ENCODE measurements around the gene UMODL1. TPM values are rescaled to one million over a fixed set of nuclear protein-coding genes. Genes with fewer than 3 reads are reported as not detected.
A peak's percentile ranks its signal among the peaks of the same experiment; 100 is the strongest.

Gene UMODL1
- total RNA-seq, 1 donor from 2014 or later = not detected

DNA sequence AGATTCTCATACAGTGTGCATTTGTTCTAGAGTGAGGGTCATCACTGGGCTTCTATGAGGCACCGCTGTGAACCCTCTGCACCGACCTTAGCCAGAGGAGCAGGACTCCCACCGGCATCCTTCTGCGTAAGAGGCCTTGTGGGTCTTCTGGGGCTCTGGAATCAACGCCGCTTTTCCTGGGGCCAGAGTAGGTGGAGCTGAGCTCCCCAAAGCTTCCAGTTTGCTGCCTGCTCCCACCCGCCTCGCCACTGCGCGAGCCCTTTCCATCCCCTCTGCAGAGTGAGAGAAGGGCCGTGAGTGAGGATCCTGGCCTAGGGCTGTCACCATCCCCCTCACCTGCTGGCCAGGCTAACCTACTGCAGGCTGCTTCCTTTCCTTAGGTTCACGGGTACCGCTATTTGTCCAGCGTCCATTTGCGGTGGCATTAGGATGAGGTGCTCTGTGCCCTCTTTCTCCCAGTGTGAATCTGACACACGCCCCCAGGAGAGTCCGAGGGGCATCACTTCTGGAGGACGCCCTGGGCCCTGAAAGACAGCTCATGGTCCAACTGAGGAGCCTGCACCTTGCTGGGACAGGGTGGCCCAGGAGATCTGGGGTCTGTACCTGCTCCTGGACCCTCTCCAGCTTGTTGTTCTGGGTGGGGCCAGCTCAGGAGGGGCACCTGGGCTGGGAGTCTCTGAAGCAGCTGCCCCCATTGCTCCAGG, 36.2 kb downstream of the UMODL1 start:
- H3K4me3 ChIP-seq (ENCODE audit: low read depth, low read length) = no peak overlapping the region
- H3K27me3 ChIP-seq (ENCODE audit: control insufficient read depth, insufficient read depth, low read length) = peaks cover 26% of the 10 kb centered on the region
- TF ChIP-seq, protein P1, sequence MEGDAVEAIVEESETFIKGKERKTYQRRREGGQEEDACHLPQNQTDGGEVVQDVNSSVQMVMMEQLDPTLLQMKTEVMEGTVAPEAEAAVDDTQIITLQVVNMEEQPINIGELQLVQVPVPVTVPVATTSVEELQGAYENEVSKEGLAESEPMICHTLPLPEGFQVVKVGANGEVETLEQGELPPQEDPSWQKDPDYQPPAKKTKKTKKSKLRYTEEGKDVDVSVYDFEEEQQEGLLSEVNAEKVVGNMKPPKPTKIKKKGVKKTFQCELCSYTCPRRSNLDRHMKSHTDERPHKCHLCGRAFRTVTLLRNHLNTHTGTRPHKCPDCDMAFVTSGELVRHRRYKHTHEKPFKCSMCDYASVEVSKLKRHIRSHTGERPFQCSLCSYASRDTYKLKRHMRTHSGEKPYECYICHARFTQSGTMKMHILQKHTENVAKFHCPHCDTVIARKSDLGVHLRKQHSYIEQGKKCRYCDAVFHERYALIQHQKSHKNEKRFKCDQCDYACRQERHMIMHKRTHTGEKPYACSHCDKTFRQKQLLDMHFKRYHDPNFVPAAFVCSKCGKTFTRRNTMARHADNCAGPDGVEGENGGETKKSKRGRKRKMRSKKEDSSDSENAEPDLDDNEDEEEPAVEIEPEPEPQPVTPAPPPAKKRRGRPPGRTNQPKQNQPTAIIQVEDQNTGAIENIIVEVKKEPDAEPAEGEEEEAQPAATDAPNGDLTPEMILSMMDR (IDR thresholded peaks at IDR 0.05; ENCODE audit: insufficient read depth, low read length, poor library complexity, severe bottlenecking) = no peak
- no peaks in the 10 kb centered on the region for H3K36me3 ChIP-seq (ENCODE audit: control insufficient read depth, insufficient read depth, low read length)
- no peak for DNase-seq (ENCODE audit: low read depth)

DNA sequence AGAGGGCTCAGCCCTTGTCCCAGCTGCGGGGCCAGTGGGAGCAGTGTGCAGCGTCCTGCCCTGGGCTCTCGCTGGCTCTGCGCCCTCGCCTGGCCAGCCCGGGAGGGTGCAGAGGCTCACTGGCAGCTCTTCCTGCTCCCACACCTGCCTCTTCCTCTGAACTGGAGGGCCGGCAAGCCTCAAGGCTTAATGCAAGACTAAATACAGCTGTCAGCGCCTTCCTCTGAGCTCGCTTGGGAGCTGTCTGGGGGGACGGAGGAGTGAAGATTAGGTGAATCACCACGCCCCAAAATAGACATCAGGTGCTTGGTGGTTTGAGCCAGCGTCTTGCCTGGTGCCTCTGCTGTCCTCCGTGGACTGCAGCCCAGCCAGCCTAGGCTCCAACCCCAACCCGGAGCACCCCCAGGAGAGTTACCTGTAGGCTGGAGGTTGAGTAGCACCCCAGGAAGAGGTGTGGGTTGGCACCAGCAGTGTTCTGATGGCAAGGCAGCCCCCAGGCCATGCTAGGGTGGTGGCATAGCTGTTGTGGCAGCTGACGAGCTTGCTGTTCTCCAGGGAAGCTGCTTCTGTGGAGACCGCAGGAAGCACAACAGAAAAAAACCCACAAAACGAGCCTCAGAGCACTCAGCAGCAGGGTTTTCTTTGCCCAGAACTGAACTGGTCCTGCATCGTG, 36.9 kb downstream of the UMODL1 start:
- H3K27me3 ChIP-seq (ENCODE audit: control insufficient read depth, insufficient read depth, low read length) = peaks cover 27% of the 10 kb centered on the region
- no peak for DNase-seq (ENCODE audit: low read depth)
- TF ChIP-seq, protein P1 (IDR thresholded peaks at IDR 0.05; ENCODE audit: insufficient read depth, low read length, poor library complexity, severe bottlenecking) = peak; percentile 95
- no peaks in the 10 kb centered on the region for H3K36me3 ChIP-seq (ENCODE audit: control insufficient read depth, insufficient read depth, low read length)
- H3K4me3 ChIP-seq (ENCODE audit: low read depth, low read length) = no peak overlapping the region

DNA sequence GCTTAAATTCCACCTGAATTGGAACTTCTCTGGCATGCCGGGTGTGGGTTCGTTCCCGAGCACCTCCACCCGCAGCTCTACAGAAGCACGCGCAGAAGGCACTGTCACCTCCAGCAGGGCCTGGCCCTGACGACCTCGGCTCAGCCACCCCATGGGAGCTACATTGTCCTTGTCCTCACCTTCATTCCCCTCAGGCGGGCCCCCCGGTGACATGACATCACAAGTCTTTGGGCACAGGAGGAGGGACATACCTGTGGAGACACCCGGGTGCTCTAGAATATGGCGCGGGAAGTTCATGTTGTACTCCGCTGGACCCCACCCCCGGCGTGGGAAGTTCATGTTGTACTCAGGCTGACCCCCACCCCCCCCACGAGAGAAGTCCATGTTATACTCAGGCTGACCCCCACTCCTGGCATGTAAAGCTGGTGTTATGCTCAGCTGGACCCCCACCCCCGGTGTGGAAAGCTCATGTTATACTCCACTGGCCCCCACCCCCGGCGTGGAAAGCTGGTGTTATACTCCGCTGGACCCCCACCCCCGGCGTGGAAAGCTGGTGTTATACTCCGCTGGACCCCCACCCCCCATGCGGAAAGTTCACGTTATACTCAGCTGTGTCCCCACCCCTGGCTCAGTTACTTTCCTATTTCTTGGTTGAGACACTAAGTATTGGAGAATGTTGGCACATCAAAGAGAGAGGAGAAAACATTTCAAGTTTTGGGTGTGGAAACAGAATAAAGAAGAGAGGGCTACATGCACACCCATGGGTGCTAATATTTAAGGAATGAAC, 37.6 kb downstream of the UMODL1 start:
- H3K4me3 ChIP-seq (ENCODE audit: low read depth, low read length) = no peak overlapping the region
- H3K36me3 ChIP-seq (ENCODE audit: control insufficient read depth, insufficient read depth, low read length) = no peaks in the 10 kb centered on the region
- H3K27me3 ChIP-seq (ENCODE audit: control insufficient read depth, insufficient read depth, low read length) = peaks cover 31% of the 10 kb centered on the region
- DNase-seq (ENCODE audit: low read depth) = no peak
- TF ChIP-seq, protein P1 (IDR thresholded peaks at IDR 0.05; ENCODE audit: insufficient read depth, low read length, poor library complexity, severe bottlenecking) = no peak

DNA sequence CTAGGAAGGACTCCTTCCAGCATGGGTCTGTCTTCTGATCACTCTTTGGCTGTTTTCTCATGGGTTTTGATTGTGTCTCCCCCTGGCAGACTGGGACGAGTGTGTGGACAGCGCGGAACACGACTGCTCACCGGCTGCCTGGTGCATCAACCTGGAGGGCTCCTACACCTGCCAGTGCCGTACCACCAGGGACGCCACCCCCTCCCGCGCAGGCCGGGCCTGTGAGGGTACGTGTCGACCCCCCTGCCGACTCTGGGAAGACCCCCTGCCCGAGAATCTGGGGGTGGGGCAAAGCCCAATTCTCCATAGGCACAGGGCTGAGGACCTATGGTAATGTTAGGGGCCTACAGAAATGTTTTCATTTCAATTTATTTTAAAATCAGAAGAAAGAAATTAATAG, 38.4 kb downstream of the UMODL1 start:
- Histone ChIP-seq H3K27me3 (ENCODE audit: control insufficient read depth, insufficient read depth, low read length) (peaks cover 31% of the 10 kb centered on the region), H3K4me3 (ENCODE audit: low read depth, low read length) (no peak overlapping the region), H3K36me3 (ENCODE audit: control insufficient read depth, insufficient read depth, low read length) (no peaks in the 10 kb centered on the region)
- no peak for DNase-seq (ENCODE audit: low read depth)
- TF ChIP-seq, protein P1 (IDR thresholded peaks at IDR 0.05; ENCODE audit: insufficient read depth, low read length, poor library complexity, severe bottlenecking) = no peak

DNA sequence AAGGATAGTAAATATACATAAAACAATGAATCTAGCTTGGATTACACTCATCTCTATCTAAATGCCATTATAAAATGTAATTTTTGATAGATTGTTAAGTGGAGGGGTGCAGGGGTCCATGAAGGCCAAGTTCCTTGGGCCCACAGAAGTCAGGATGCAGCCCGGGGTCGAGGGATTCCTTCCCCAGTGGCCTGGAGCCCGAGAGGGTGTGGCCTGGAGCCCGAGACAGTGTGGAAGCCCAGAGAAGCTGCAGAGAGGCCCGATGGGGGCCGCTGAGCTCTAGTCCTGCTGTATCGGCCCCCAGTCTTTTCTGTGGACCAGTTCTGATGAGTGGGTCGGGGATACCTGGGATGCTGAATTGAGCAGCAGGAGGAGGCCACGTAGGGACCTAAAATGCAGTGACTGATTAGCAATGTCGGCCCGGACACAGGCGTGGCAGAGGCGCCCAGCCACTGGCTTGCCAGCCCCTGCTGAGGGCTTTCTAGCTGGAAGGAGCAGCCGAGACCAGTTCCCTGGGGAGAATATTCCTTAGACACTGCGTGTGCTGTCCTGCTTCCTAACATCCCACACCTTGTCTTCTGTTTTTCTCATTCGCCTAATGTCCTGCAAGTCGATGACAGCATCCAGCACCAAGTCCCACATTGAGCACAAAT, 38.9 kb downstream of the UMODL1 start:
- no peak overlapping the region for H3K4me3 ChIP-seq (ENCODE audit: low read depth, low read length)
- DNase-seq (ENCODE audit: low read depth) = no peak
- no peaks in the 10 kb centered on the region for H3K36me3 ChIP-seq (ENCODE audit: control insufficient read depth, insufficient read depth, low read length)
- peaks cover 28% of the 10 kb centered on the region for H3K27me3 ChIP-seq (ENCODE audit: control insufficient read depth, insufficient read depth, low read length)
- TF ChIP-seq, protein P1 (IDR thresholded peaks at IDR 0.05; ENCODE audit: insufficient read depth, low read length, poor library complexity, severe bottlenecking) = no peak
